Measurements from ENCODE around the gene GLCCI1. TPM values are rescaled to one million over a fixed set of nuclear protein-coding genes. Genes with fewer than 3 reads are reported as not detected.

The GLCCI1 gene
- total and polyA plus RNA-seq, 10 donors = 9.1 to 53.2 (median 42.6) TPM

- Histone ChIP-seq H3K27ac (peak overlapping the region in 3 of 8 donors; percentile 5 to 58 (median 26)), H3K4me3 (no peak overlapping the region), H3K4me1 (peaks cover 0 to 21% (median 0%) of the 10 kb centered on the region in 6 donors), H3K9me3 (peaks cover 0 to 18% (median 12%) of the 10 kb centered on the region in 8 donors), H3K36me3 (peaks cover 0 to 28% (median 2%) of the 10 kb centered on the region in 6 donors), H3K27me3 (replicated peaks in 1 of 7) (no peaks in the 10 kb centered on the region)
- intact Hi-C loops (cut with DNase I; ENCODE audit: low total_unique reads) = no loop called here
- TF ChIP-seq POLR2A (IDR thresholded peaks at IDR 0.05) (no peak), CTCF (IDR thresholded peaks at IDR 0.05 in 8 of 11, conservative IDR thresholded peaks at IDR 0.05 in 3 of 11) (peak; percentile 8 to 64 (median 43))
- WGBS, 5 donors = 85 to 100% (median 95%) methylated on average over 1 to 2 of the region's 2 CpGs
- no peak for DNase-seq
These were observed 67.3 kb downstream of the GLCCI1 start for GRCh38 chr7:8035647-8036518.

- no peak overlapping the region for H3K27ac ChIP-seq
- WGBS, 5 donors = 82 to 92% (median 87%) methylated on average over 3 of the region's 3 CpGs
- H3K4me1 ChIP-seq = peaks cover 0 to 25% (median 0%) of the 10 kb centered on the region in 6 donors
- no peak for DNase-seq
- H3K4me3 ChIP-seq = no peak overlapping the region
- intact Hi-C loops (cut with DNase I; ENCODE audit: low total_unique reads) = no loop called here
- TF ChIP-seq POLR2AphosphoS5 (IDR thresholded peaks at IDR 0.05) = no peak
- no peak for TF ChIP-seq CTCF (IDR thresholded peaks at IDR 0.05 in 8 of 11, conservative IDR thresholded peaks at IDR 0.05 in 3 of 11)
- TF ChIP-seq POLR2A (IDR thresholded peaks at IDR 0.05) = no peak
- no peaks in the 10 kb centered on the region for H3K27me3 ChIP-seq (replicated peaks in 1 of 7)
- H3K9me3 ChIP-seq = peaks cover 0 to 18% (median 12%) of the 10 kb centered on the region in 8 donors
- peaks cover 0 to 36% (median 2%) of the 10 kb centered on the region in 6 donors for H3K36me3 ChIP-seq
These were observed 68.6 kb downstream of the GLCCI1 start for GRCh38 chr7:8037151-8037550.

- 82 to 90% (median 86%) methylated on average over 3 of the region's 3 CpGs for WGBS, 5 donors
- H3K4me1 ChIP-seq = peaks cover 0 to 14% (median 0%) of the 10 kb centered on the region in 6 donors
- intact Hi-C loops (cut with DNase I; ENCODE audit: low total_unique reads) = no loop called here
- no peaks in the 10 kb centered on the region for H3K27me3 ChIP-seq (replicated peaks in 1 of 7)
- TF ChIP-seq POLR2A (IDR thresholded peaks at IDR 0.05) (no peak), POLR2AphosphoS5 (IDR thresholded peaks at IDR 0.05) (no peak), CTCF (IDR thresholded peaks at IDR 0.05 in 8 of 11, conservative IDR thresholded peaks at IDR 0.05 in 3 of 11) (no peak)
- H3K36me3 ChIP-seq = peaks cover 0 to 40% (median 6%) of the 10 kb centered on the region in 6 donors
- no peak overlapping the region for H3K27ac ChIP-seq
- no peak for DNase-seq
- H3K9me3 ChIP-seq = peaks cover 0 to 14% (median 10%) of the 10 kb centered on the region in 8 donors
- no peak overlapping the region for H3K4me3 ChIP-seq
These were observed 72.3 kb downstream of the GLCCI1 start for GRCh38 chr7:8040768-8041369.

All from spleen (tissue), 11 donors.